COR-L47 (cell line): ENCODE data around the gene KCTD7.
"Not testable (repeated sequence)": the region's sequence is repeated elsewhere in the genome, so short reads cannot be mapped to it uniquely, and the experiment has no call there.

Experiments
- DNase-seq: peaks from one replicate; lab custom pipeline; 2025; lab: John Stamatoyannopoulos, UW

Gene KCTD7

GRCh38 chr7:66654275-66655112, 25.8 kb downstream of the KCTD7 start:
- peak; percentile 98 for DNase-seq

GRCh38 chr7:66655113-66655806, 26.6 kb downstream of the KCTD7 start:
- DNase-seq, result not testable (repeated sequence)

DNA sequence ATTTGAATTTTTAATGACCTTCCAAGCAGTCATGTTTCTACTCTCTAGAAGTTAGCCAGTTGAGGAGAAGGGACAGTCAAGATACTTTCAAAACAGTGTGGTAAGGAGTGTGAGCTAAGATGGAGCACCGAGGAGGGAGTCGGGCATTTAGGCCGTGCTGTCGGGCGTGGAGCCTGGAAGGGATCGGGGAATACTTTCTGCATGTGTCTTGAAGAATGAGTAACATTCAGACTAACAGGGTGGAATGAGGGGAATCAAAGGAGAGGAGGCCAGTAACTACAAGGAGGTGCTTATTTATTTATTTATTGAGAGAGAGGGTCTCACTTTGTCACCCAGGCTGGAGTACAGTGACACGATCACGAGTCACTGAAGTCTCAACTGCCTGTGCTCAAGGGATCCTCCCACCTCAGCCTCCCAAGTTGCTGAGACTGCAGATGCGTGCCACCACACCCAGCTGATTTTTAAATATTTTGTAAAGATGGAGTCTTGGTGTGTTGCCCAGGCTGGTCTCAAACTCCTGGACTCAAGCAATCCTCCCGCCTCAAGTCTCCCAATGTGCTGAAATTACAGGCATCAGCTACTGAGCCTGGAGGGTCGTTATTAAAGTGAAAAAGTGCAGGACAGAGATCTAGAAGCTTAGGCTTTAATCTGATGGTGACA, 27.3 kb downstream of the KCTD7 start:
- not testable (repeated sequence) for DNase-seq

DNA sequence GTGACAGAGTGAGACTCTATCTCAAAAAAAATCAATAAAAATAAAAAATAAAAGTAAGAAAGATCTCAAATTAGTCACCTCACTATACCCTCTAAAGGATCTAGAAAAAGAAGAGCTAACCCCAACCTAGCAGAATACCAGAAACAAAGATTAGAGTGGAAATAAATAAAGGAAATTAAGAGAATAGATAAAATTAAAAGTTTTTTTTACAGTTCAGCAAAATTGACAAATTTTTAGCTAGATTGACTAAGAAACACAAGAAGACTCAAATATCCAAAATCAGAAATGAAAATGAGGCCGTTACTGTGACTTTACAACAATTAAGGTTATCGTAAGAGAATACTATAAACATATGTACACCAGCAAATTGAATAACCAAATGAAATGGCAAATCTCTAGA, 29.1 kb downstream of the KCTD7 start:
- no peak for DNase-seq

- DNase-seq, result no peak
Observed at GRCh38 chr7:66662646-66663264, 34.1 kb downstream of the KCTD7 start.

DNA sequence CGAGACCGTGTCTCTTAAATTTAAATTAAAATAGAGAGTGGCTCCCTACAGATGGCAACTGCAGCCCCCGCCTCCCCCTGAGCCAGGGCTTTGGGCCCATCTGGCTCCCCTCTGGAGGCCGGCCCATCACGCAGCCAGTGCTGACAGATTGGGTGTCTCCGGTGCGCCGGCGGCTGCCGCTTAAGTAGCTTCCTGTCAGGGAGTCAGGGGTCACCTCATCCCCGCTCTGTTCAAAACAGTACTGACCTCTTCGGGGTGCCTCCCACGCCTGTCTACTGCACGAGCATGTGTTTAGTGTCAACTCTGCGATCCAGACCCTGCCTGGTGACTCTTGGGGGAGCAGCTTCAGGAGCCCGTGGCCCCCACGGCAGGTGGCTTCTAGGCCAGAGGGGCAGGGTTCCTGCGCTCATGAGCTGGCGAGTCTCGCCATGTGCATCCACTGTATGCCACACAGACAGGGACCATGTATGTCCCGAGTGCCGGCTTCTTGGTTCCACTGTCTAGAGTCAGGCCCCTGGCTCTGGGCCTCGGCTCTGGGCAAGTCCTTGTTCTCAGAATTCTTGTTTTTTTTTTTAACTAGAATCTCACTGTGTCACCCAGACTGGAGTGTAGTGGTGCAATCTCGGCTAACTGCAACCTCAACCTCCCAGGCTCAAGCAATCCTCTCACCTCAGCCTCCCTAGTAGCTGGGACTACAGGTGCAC, 36.1 kb downstream of the KCTD7 start:
- no peak for DNase-seq

GRCh38 chr7:66666313-66666952, 37.8 kb downstream of the KCTD7 start:
- DNase-seq, result no peak

DNA sequence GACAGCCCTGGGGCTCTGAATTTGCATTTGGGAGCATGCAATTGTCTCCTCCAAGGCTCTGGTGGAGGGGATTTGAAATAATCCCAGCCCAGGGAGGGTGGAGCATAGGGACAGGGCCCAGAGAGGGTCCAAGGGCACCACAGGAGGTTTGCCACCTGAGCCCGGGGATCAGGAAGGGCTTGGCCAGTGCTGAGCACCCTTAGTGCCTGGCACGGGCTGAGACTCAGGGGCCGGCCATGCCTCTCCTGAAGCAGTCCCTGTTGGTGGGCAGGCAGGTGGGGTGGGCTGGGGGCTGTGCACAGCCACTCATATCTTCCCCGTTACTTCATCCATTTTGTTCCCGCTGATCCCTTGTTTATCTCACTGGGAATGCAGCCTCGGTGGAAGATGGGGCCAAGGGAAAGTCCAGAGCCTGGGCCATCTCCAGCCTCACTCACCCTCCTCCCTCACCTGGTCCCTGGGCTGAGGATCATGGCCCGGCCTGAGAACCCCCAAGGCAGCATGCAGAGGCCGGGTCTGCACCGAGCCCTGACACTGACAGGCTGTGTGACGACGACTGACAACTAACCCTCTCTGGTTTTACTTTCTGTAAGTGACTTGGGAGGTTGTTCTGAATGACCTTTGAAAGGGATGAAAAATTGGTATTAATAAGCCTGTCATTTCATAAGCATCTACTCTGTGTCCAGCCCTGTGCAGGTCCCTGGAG, 38.5 kb downstream of the KCTD7 start:
- no peak for DNase-seq

- DNase-seq, result no peak
Observed at GRCh38 chr7:66668112-66668511, 39.4 kb downstream of the KCTD7 start.

GRCh38 chr7:66668677-66669076, 40.0 kb downstream of the KCTD7 start:
- DNase-seq, result no peak

DNA sequence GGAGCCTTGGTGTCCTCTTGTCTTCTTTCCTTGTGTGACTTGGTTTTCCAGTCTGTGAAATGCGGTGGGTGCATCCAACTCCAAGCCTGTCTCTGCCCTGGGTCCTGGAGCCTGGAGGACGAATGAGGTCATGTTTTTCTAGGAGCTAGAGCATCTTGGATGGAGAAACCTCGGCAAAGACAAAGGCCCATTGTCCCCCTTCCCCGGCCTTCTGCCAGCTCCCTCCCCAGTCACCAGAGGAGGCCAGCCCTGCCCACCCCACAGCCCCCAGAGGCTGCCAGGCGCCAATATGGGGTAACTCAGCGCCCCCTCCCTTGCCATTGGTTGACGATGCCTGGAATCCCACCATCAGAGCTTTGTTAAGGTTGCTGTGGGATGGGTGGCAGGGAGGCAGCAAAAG, 40.4 kb downstream of the KCTD7 start:
- no peak for DNase-seq

DNA sequence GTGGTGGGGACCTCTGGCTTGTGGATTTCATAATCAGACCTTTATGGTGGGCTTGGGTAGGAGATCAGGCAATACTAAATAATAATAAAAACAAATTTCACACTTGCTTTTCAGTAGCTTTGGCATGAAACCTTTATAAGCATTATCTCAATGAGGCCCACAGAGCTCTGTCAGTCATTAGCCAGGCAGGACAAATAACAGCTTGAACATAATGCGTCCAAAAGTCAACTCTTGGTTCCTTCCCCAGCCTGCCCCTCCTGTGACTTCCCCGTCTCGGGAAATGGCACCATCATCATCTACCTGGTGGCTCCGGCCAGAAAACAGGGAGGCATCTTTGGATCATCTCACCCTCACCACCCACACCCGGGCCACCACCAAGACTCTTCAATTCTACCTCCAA, 40.8 kb downstream of the KCTD7 start:
- DNase-seq, result no peak

DNA sequence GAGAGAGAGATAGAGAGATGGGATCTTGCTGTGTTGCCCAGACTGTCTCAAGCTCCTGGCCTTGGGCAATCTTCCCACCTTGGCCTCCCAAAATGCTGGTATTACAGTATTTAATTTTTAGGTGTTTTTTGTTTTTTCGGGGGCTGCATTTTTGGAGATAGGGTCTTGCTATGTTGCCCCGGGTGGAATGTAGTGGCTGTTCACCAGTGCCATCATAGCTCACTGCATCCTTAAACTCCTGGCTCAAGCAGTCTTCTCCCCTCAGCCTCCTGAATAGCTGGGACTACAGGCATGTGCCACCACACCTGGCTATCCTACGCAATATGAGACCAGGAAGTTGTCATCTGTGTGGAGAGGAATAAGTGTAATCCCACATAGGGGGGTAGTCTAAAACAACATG, 42.4 kb downstream of the KCTD7 start:
- no peak for DNase-seq

DNA sequence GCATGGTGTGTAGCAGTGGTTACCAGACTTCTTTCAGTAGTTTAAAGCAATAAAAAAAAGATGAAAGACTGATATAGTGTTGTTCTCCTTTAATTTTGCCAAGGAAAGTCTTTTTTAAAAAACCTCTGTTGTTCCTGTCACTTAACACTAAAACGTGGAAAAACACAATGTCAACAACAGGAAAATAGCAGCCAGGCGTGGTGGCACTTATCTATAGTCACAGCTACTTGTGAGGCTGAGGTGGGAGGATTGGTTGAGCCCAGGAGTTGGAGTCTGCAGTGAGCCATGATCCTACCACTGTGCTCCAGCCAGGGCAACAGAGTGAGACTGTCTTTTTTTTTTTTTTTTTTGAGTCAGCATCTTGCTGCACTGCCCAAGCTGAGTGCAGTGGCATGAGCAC, 42.8 kb downstream of the KCTD7 start:
- not testable (repeated sequence) for DNase-seq

GRCh38 chr7:66672432-66673123, 43.9 kb downstream of the KCTD7 start:
- not testable (repeated sequence) for DNase-seq

DNA sequence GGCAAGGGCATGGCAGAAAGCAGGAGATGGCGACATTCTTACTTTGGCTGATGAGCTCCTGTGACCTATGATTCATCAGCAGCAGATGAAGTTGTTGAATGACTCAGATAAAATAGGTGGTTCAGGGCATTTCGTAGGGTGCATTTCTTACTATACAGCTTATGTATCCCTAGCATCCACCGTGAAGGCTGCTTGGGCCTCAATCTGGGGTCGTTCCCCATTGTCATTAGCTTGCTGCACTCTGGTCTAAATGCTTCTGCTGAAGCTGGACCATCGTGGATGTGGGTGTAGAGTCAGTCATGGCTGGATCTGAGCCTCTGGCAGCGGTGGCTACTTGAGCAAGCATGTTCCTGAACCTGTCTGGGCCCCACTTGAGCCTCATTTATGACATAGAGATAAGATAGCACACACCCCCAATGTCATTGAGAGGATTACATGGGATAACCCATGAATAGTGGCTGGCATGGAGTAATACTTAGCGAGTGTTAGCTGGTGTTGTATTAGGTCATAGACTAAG, 44.5 kb downstream of the KCTD7 start:
- DNase-seq, result not testable (repeated sequence)

DNA sequence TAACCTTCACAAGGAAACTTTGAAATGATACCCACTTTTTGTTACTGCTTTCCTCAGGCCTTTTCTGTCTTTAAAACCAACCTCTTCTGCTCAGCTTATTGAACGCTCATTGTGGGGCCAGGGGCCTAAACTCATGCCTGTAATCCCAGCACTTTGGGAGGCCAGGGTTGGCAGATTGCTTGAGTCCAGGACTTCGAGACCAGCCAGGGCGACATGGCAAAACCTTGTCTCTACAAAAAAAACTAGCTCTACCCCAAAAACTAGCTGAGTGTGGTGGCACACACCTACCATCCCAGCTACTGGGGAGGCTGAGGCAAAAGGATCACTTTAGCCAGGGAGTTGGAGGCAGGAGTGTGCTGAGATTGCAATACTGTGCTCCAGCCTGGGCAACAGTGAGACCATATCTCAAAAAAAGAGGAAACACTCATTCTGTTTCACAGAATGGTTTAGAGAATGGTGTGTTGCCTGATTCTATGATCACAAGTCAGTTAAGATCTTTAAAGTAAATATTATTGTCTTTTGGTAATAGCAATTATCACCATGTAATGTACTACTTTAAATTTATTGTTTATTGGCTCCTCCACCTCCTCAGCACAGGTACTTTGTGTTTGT, 51.1 kb downstream of the KCTD7 start:
- no peak for DNase-seq

DNA sequence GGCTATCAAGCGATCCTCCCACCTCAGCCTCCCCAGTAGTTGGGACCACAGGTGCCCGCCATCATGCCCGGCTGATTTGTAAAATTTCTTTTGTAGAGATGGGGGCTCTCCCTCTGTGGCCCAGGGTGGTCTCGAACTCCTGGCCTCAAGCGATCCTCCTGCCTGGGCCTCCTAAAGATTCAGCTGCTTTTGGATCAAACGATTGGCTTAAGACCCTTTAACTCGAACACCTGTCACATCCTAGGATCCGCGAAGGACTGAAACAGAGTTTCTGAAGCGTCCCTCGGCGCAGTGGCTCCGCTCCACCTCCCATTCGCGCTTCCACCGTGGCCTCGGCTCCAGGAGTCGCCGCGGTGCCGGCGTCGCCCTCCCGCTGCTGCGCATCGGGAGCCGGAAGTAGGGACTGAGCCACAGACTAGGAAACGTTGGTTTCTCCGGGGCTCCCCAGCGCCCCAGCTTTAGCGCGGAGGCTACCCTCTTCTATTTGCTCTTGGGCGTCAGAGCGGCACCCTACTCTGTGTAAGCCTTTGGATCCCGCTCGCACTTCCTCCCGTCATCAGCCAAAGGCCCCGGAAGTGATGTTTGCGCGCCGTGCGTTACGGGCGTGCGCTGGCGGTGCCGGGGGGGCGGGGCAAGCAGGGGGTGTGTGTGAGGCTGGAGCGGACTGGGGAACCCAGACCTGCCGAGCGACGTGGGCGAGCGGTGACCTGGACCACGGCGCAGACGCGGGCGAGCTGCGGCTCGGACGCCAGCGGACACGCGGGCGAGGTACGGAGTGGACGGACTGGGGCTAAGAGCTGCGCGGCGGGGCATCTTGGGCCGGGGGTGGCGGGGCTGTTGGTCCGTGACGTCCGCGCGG, 53.0 kb downstream of the KCTD7 start:
- DNase-seq, result peak; percentile 94
